AG09319 (cell line): ENCODE measurements around the gene PDE4D.

Experiments
- DNase-seq: peaks from one replicate; pipeline ENCODE4 v3.0.0-alpha.2; 2010; ENCODE audit warnings: low read depth; ENCODE audit errors: extremely low read depth
- TF ChIP-seq, protein P1 (sequence below): IDR thresholded peaks from 2 replicates; pipeline ENCODE4 v1.5.1; 2011; ENCODE audit warnings: low read depth, mild to moderate bottlenecking, inconsistent platforms, low read length, moderate library complexity

Gene PDE4D

DNA sequence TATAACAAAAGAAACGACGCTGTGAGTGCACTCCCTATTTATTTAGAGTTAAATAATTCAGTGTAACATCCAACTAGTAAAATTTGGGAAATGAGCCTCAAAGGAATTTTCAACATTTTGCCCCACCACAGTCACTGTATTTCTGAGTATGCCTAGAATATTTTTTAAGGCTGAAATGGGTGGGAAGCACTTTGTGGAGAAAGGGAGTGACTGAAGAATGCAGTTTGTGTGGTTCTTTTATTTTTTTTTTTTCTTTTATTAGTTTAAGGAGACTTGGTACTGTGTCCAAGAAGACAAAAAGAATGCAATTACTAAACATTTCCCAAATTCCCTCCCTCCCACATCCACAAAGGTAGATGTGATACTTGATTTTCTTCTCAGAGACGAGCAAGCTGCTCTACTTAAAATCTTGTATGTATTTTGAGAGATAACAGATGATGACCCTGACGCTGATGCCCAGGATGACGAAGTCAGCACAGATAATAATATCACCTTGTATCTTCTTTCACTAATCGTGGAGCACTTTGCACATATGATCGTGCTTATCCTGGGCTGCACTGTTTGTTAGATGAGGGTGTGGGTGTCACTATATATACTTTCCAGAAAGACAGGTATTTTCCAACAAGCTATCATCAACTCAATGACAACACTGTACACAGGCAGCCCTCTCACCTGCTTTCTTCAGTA, 724.3 kb downstream of the PDE4D start:
- DNase-seq: no peak
- TF ChIP-seq, protein P1, sequence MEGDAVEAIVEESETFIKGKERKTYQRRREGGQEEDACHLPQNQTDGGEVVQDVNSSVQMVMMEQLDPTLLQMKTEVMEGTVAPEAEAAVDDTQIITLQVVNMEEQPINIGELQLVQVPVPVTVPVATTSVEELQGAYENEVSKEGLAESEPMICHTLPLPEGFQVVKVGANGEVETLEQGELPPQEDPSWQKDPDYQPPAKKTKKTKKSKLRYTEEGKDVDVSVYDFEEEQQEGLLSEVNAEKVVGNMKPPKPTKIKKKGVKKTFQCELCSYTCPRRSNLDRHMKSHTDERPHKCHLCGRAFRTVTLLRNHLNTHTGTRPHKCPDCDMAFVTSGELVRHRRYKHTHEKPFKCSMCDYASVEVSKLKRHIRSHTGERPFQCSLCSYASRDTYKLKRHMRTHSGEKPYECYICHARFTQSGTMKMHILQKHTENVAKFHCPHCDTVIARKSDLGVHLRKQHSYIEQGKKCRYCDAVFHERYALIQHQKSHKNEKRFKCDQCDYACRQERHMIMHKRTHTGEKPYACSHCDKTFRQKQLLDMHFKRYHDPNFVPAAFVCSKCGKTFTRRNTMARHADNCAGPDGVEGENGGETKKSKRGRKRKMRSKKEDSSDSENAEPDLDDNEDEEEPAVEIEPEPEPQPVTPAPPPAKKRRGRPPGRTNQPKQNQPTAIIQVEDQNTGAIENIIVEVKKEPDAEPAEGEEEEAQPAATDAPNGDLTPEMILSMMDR: no peak

- TF ChIP-seq, protein P1: no peak
- no peak for DNase-seq
Observed at GRCh38 chr5:59168067-59168466, 725.5 kb downstream of the PDE4D start.

- peak; percentile 31 for DNase-seq
- TF ChIP-seq, protein P1: no peak
Observed at GRCh38 chr5:59164041-59164830, 729.3 kb downstream of the PDE4D start.

- no peak for DNase-seq
- TF ChIP-seq, protein P1: no peak
Observed at GRCh38 chr5:59161221-59162105, 732.1 kb downstream of the PDE4D start.

DNA sequence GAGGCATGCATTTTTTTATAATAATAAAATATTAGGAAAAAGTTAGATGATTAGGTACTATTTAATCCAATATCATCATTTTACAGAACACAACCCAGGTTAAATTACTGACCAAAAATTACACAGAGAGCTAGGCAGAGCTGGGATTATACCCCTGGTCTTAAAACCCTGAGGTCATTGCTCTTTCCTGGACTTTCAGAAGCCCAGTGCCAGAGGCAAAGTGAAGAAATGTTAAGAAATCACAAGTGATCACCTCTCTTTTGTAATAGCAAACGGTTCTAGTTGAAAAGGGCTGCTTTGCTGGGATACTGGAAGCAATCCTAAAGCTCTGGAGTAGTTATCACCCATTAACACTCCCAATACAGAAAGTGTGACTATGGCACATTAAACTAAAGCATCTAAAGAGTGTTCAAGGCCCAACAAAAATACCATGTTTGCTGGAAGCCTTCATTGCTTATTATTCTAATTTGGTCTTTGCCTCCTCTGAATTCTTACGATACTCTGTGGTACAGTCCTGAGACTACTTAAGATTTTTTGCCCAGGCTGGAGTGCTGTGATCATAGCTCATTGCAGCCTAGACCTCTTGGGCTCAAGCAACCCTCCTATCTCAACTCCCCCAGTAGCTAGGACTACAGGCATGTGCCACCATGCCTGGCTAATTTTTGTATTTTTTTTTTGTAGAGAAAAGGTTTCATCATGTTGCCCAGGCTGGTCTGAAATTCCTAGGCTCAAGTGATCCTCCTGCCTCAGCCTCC, 734.7 kb downstream of the PDE4D start:
- no peak for DNase-seq
- TF ChIP-seq, protein P1: no peak

GRCh38 chr5:59158165-59158564, 735.4 kb downstream of the PDE4D start:
- DNase-seq: no peak
- TF ChIP-seq, protein P1: no peak
